ENCODE data around the gene DLL3. TPM values are rescaled to one million over a fixed set of nuclear protein-coding genes. Genes with fewer than 3 reads are reported as not detected.
A peak's percentile ranks its signal among the peaks of the same experiment; 100 is the strongest.

Gene DLL3
- total and polyA plus RNA-seq, 5 experiments from 2014 or later, result 0.22 to 1.9 (median 1.1) TPM

GRCh38 chr19:39506944-39507714 lies 8.4 kb downstream of the DLL3 start:
- H3K27me3 Mint-ChIP-seq, result peaks cover 10 to 63% (median 39%) of the 10 kb centered on the region in 5 donors
- peaks cover 19 to 38% (median 28%) of the 10 kb centered on the region in 4 donors for H3K4me1 Mint-ChIP-seq
- H3K9me3 Mint-ChIP-seq, result peaks cover 0 to 2% (median 0%) of the 10 kb centered on the region in 9 donors
- H3K4me3 Mint-ChIP-seq, result peak overlapping the region; percentile 78 to 89 (median 82)
- POLR2A ChIA-PET, result no interaction called here
- ATAC-seq (peak; percentile 68 to 72), DNase-seq (peak; percentile 18 to 74 (median 54))
- H3K36me3 Mint-ChIP-seq, result no peaks in the 10 kb centered on the region
- H3K27ac Mint-ChIP-seq, result peak overlapping the region in 4 of 10 donors; percentile 47 to 86 (median 60)

GRCh38 chr19:39507715-39508364 lies 9.1 kb downstream of the DLL3 start:
- H3K27me3 Mint-ChIP-seq, result peaks cover 10 to 67% (median 40%) of the 10 kb centered on the region in 5 donors
- H3K9me3 Mint-ChIP-seq, result peaks cover 0 to 2% (median 0%) of the 10 kb centered on the region in 9 donors

GRCh38 chr19:39508629-39509028 lies 9.9 kb downstream of the DLL3 start:
- POLR2A ChIA-PET, result interaction anchor here (0.6 kb wide), 1 partner anchor 165 kb away, joined by 3 read pairs; no protein-coding TSS in a partner anchor
- Mint-ChIP-seq H3K4me3 (peak overlapping the region in 2 of 10 donors; percentile 29 to 83), H3K27ac (no peak overlapping the region), H3K4me1 (peaks cover 15 to 30% (median 21%) of the 10 kb centered on the region in 4 donors), H3K9me3 (no peaks in the 10 kb centered on the region), H3K36me3 (no peaks in the 10 kb centered on the region), H3K27me3 (peaks cover 10 to 67% (median 40%) of the 10 kb centered on the region in 5 donors)
- ATAC-seq (no peak), DNase-seq (no peak)

More at GRCh38 chr19:39507715-39508364, 9.1 kb downstream of the DLL3 start:
- peaks cover 19 to 38% (median 28%) of the 10 kb centered on the region in 4 donors for H3K4me1 Mint-ChIP-seq
- DNase-seq (no peak), ATAC-seq (no peak)
- H3K27ac Mint-ChIP-seq, result peak overlapping the region in 4 of 10 donors; percentile 59 to 86 (median 67)
- H3K4me3 Mint-ChIP-seq, result peak overlapping the region; percentile 78 to 89 (median 82)
- H3K36me3 Mint-ChIP-seq, result no peaks in the 10 kb centered on the region
- POLR2A ChIA-PET, result no interaction called here

- H3K9me3 Mint-ChIP-seq, result no peaks in the 10 kb centered on the region
- POLR2A ChIA-PET, result interaction anchor here (0.6 kb wide), 1 partner anchor 166 kb away, joined by 3 read pairs; no protein-coding TSS in a partner anchor
- peak overlapping the region in 2 of 10 donors; percentile 24 to 27 for H3K4me3 Mint-ChIP-seq
Measured at GRCh38 chr19:39509233-39509632, 10.5 kb downstream of the DLL3 start.

GRCh38 chr19:39512988-39513387 lies 14.2 kb downstream of the DLL3 start:
- Mint-ChIP-seq H3K4me3 (no peak overlapping the region), H3K36me3 (peaks cover 0 to 2% (median 0%) of the 10 kb centered on the region in 3 donors), H3K4me1 (peaks cover 12 to 25% (median 18%) of the 10 kb centered on the region in 4 donors), H3K27me3 (peaks cover 16 to 63% (median 40%) of the 10 kb centered on the region in 5 donors), H3K9me3 (no peaks in the 10 kb centered on the region), H3K27ac (no peak overlapping the region)
- POLR2A ChIA-PET, result no interaction called here
- no peak for DNase-seq
- no peak for ATAC-seq

More at GRCh38 chr19:39509233-39509632, 10.5 kb downstream of the DLL3 start:
- Mint-ChIP-seq H3K4me1 (peaks cover 15 to 24% (median 18%) of the 10 kb centered on the region in 4 donors), H3K27me3 (peaks cover 10 to 66% (median 40%) of the 10 kb centered on the region in 5 donors), H3K27ac (no peak overlapping the region), H3K36me3 (no peaks in the 10 kb centered on the region)
- ATAC-seq (no peak), DNase-seq (no peak)

- H3K4me1 Mint-ChIP-seq, result peaks cover 10 to 21% (median 15%) of the 10 kb centered on the region in 4 donors
- peaks cover 16 to 54% (median 33%) of the 10 kb centered on the region in 5 donors for H3K27me3 Mint-ChIP-seq
- ATAC-seq, result peak; percentile 85 to 88
- peak within 1 kb of the TSS in 4 of 10 donors; percentile 22 to 77 (median 63) for H3K27ac Mint-ChIP-seq
- peak within 1 kb of the TSS; percentile 68 to 90 (median 84) for H3K4me3 Mint-ChIP-seq
- DNase-seq, result peak in 4 of 10 donors; percentile 38 to 66 (median 38)
- peaks cover 0 to 2% (median 0%) of the 10 kb centered on the region in 3 donors for H3K36me3 Mint-ChIP-seq
- POLR2A ChIA-PET, result interaction anchor here (1.0 to 1.2 kb wide), 2 partner anchors 9 to 79 kb away, joined by 3 to 4 read pairs; partner anchors contain the start of gene RPS16
- H3K9me3 Mint-ChIP-seq, result no peaks in the 10 kb centered on the region
Measured at GRCh38 chr19:39514840-39515550, 16.2 kb downstream of the DLL3 start, which contains the start of gene SELENOV. Gene SELENOV, plus strand, starts transcription at chr19:39515139. Its CDS starts 74 bp downstream, at chr19:39515213.

GRCh38 chr19:39515551-39516191 lies 16.9 kb downstream of the DLL3 start:
- DNase-seq (peak in 2 of 10 donors; percentile 28 to 63), ATAC-seq (peak; percentile 54 to 73)
- Mint-ChIP-seq H3K4me3 (peak overlapping the region; percentile 66 to 90 (median 76)), H3K27ac (peak overlapping the region in 5 of 10 donors; percentile 17 to 83 (median 55)), H3K27me3 (peaks cover 16 to 50% (median 30%) of the 10 kb centered on the region in 5 donors), H3K9me3 (no peaks in the 10 kb centered on the region), H3K36me3 (peaks cover 0 to 2% (median 0%) of the 10 kb centered on the region in 3 donors), H3K4me1 (peaks cover 10 to 21% (median 15%) of the 10 kb centered on the region in 4 donors)
- POLR2A ChIA-PET, result interaction anchor here (0.6 to 1.2 kb wide), 5 partner anchors 9 to 80 kb away, joined by 3 to 4 read pairs (median 3); partner anchors contain the start of genes EID2 and RPS16

- ATAC-seq (no peak), DNase-seq (no peak)
- peaks cover 16 to 48% (median 30%) of the 10 kb centered on the region in 5 donors for H3K27me3 Mint-ChIP-seq
- POLR2A ChIA-PET, result interaction anchor here (0.6 to 1.1 kb wide), 3 partner anchors 14 to 24 kb away, joined by 3 read pairs; partner anchors contain the start of gene EID2
- no peaks in the 10 kb centered on the region for H3K9me3 Mint-ChIP-seq
- H3K27ac Mint-ChIP-seq, result peak overlapping the region in 5 of 10 donors; percentile 17 to 83 (median 55)
- peak overlapping the region; percentile 66 to 90 (median 74) for H3K4me3 Mint-ChIP-seq
- peaks cover 0 to 2% (median 0%) of the 10 kb centered on the region in 3 donors for H3K36me3 Mint-ChIP-seq
- H3K4me1 Mint-ChIP-seq, result peaks cover 10 to 21% (median 15%) of the 10 kb centered on the region in 4 donors
Measured at GRCh38 chr19:39516270-39516669, 17.5 kb downstream of the DLL3 start.

GRCh38 chr19:39517432-39517831 lies 18.7 kb downstream of the DLL3 start:
- H3K27me3 Mint-ChIP-seq, result peaks cover 16 to 46% (median 29%) of the 10 kb centered on the region in 5 donors
- POLR2A ChIA-PET, result no interaction called here
- peak overlapping the region in 4 of 10 donors; percentile 1 to 59 (median 36) for H3K4me3 Mint-ChIP-seq

GRCh38 chr19:39518458-39518857 lies 19.7 kb downstream of the DLL3 start:
- ATAC-seq, result no peak
- POLR2A ChIA-PET, result interaction anchor here (1.3 kb wide), 1 partner anchor 21 kb away, joined by 3 read pairs; no protein-coding TSS in a partner anchor
- Mint-ChIP-seq H3K9me3 (no peaks in the 10 kb centered on the region), H3K36me3 (peaks cover 0 to 2% (median 0%) of the 10 kb centered on the region in 3 donors), H3K27me3 (peaks cover 16 to 40% (median 26%) of the 10 kb centered on the region in 5 donors), H3K27ac (no peak overlapping the region), H3K4me1 (peaks cover 10 to 21% (median 15%) of the 10 kb centered on the region in 4 donors), H3K4me3 (no peak overlapping the region)
- no peak for DNase-seq

More at GRCh38 chr19:39517432-39517831, 18.7 kb downstream of the DLL3 start:
- H3K4me1 Mint-ChIP-seq, result peaks cover 10 to 21% (median 15%) of the 10 kb centered on the region in 4 donors
- ATAC-seq (no peak), DNase-seq (no peak)
- no peak overlapping the region for H3K27ac Mint-ChIP-seq
- H3K36me3 Mint-ChIP-seq, result peaks cover 0 to 2% (median 0%) of the 10 kb centered on the region in 3 donors
- H3K9me3 Mint-ChIP-seq, result no peaks in the 10 kb centered on the region

GRCh38 chr19:39518975-39519374 lies 20.2 kb downstream of the DLL3 start:
- Mint-ChIP-seq H3K36me3 (peaks cover 0 to 2% (median 0%) of the 10 kb centered on the region in 3 donors), H3K27me3 (peaks cover 14 to 35% (median 21%) of the 10 kb centered on the region in 5 donors), H3K27ac (peak overlapping the region in 1 of 10 donors; percentile 19), H3K4me3 (no peak overlapping the region), H3K9me3 (no peaks in the 10 kb centered on the region), H3K4me1 (peaks cover 10 to 21% (median 15%) of the 10 kb centered on the region in 4 donors)
- POLR2A ChIA-PET, result interaction anchor here (1.3 kb wide), 1 partner anchor 20 kb away, joined by 3 read pairs; no protein-coding TSS in a partner anchor
- DNase-seq, result no peak
- no peak for ATAC-seq

All from naive thymus-derived CD8-positive, alpha-beta T cell (primary cell).